OCI-LY7 (cell line): ENCODE measurements around the gene PACSIN2.

Experiments used
- EZH2phosphoT487 ChIP-seq: fragments of 200-600 bp; sonication (generic); IDR thresholded peaks from 2 replicates; pipeline ENCODE4 v1.6.1; 2018; ENCODE audit warnings: low read depth, borderline replicate concordance, mild to moderate bottlenecking, mixed run types, antibody characterized with exemption, low read length, moderate library complexity, mixed read lengths
- TF ChIP-seq, protein P1 (sequence below): fragments of 200-600 bp; sonication (generic); conservative IDR thresholded peaks from 2 replicates; pipeline ENCODE4 v1.5.1; 2014; ENCODE audit warnings: mild to moderate bottlenecking, antibody characterized with exemption, low read length, moderate library complexity, mixed read lengths

DNA sequence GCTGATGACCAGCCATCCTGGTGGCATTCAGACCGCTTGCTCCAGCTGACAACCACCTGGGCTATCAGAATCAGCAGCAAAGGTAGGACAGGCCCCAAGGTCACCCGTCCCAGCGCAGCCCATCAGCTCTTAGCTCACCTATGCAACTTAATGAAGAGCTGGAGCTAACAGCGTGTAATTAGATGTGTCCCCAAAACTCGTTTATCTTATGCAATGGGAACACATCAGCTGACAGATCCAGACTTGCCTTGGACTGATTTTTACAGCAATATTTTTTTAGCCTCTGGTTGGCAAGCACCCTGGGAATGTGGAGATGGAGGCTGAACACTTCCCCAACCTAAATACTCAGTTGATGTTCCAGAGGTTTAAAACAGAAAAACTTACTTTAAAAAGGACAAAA lies 76.0 kb downstream of the PACSIN2 start:
- TF ChIP-seq, protein P1, sequence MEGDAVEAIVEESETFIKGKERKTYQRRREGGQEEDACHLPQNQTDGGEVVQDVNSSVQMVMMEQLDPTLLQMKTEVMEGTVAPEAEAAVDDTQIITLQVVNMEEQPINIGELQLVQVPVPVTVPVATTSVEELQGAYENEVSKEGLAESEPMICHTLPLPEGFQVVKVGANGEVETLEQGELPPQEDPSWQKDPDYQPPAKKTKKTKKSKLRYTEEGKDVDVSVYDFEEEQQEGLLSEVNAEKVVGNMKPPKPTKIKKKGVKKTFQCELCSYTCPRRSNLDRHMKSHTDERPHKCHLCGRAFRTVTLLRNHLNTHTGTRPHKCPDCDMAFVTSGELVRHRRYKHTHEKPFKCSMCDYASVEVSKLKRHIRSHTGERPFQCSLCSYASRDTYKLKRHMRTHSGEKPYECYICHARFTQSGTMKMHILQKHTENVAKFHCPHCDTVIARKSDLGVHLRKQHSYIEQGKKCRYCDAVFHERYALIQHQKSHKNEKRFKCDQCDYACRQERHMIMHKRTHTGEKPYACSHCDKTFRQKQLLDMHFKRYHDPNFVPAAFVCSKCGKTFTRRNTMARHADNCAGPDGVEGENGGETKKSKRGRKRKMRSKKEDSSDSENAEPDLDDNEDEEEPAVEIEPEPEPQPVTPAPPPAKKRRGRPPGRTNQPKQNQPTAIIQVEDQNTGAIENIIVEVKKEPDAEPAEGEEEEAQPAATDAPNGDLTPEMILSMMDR: no peak
- no peak for TF ChIP-seq EZH2phosphoT487
